Upper lobe of left lung (tissue), 6 donors: Measurements from ENCODE around the gene FGF7. TPM values are rescaled to one million over a fixed set of nuclear protein-coding genes. Genes with fewer than 3 reads are reported as not detected.

Experiments
- ATAC-seq, 2 donors: fragments of 200-7000 bp; cut with Tn5 transposase; one replicate each; pipeline ENCODE4 v1.9.1; 2022; ENCODE audit warnings: mild to moderate bottlenecking in 2 of 2, moderate library complexity in 2 of 2; ENCODE audit not compliant: low FRiP score in 2 of 2
- DNase-seq, 2 donors: peaks; one replicate each; pipeline ENCODE4 v3.0.0-alpha.2; 2019 to 2020
- H3K27ac ChIP-seq, 4 donors: fragments of 200-600 bp; sonication (generic); one replicate each; pipeline ENCODE4 v1.5.1; 2016 to 2019
- H3K27me3 ChIP-seq, 4 donors: fragments of 200-600 bp; sonication (generic); one replicate each; pipeline ENCODE4 v1.5.1; 2017 to 2019
- H3K36me3 ChIP-seq, 4 donors: fragments of 200-600 bp; sonication (generic); one replicate each; pipeline ENCODE4 v1.5.1; 2016 to 2019
- H3K4me1 ChIP-seq, 4 donors: fragments of 200-600 bp; sonication (generic); one replicate each; pipeline ENCODE4 v1.5.1; 2018 to 2019
- H3K4me3 ChIP-seq, 4 donors: fragments of 200-600 bp; sonication (generic); one replicate each; pipeline ENCODE4 v1.5.1; 2017 to 2019; ENCODE audit warnings: mild to moderate bottlenecking in 2 of 4, moderate library complexity in 1 of 4
- H3K9me3 ChIP-seq, 4 donors: fragments of 200-600 bp; sonication (generic); one replicate each; pipeline ENCODE4 v1.5.1; 2018 to 2019
- CTCF ChIP-seq, 6 experiments: fragments of 450-650 bp in 4 of 6; fragments of 200-600 bp in 2 of 6; sonication (generic) in 2 of 6; IDR thresholded peaks; one replicate each; pipeline ENCODE4 v1.5.1; 2016 to 2019; ENCODE audit warnings: antibody characterized with exemption in 6 of 6
- EP300 ChIP-seq, 4 donors: sonication (generic); formaldehyde crosslinking; IDR thresholded peaks; one replicate each; pipeline ENCODE4 v1.5.1; 2017; ENCODE audit warnings: antibody characterized with exemption in 4 of 4, control low read depth in 2 of 4
- POLR2A ChIP-seq, 4 donors: fragments of 450-650 bp; IDR thresholded peaks; one replicate each; pipeline ENCODE4 v1.5.1; 2016 to 2017; ENCODE audit warnings: antibody characterized with exemption in 4 of 4, mild to moderate bottlenecking in 2 of 4
- POLR2AphosphoS5 ChIP-seq, 2 donors: sonication (generic); formaldehyde crosslinking; IDR thresholded peaks; one replicate each; pipeline ENCODE4 v1.5.1; 2017; ENCODE audit warnings: antibody characterized with exemption in 2 of 2
- WGBS, 2 donors: methylation state at CpG; one replicate each; pipeline ENCODE4 v1.1.5; 2017 to 2018; 5-methylcytosine and 5-hydroxymethylcytosine counted together
- total RNA-seq, 6 donors: library from RNA; depleted of rRNA in 4 of 6; stranded (reverse); fragments of >200 nt in 4 of 6; gene quantifications; one replicate each; pipeline versions ENCODE4 v1.1.0 to v1.2.1, GENCODE V29; 2016 to 2021
- donor health status: DM: no; HTN: no; CAD: no; lungs with moderate emphysema.
- donor health status: DM: no; HTN: yes; CAD: no; lungs with severe emphysema.

FGF7 gene, protein sequence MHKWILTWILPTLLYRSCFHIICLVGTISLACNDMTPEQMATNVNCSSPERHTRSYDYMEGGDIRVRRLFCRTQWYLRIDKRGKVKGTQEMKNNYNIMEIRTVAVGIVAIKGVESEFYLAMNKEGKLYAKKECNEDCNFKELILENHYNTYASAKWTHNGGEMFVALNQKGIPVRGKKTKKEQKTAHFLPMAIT
- total RNA-seq: 10 to 100 TPM in 3 of 6 donors, 1 to 10 TPM in 3; 7.2 to 33.7 (median 9.4) TPM

- Histone ChIP-seq H3K27ac (peak within 1 kb of the TSS in 2 of 4 donors; percentile 5 to 16), H3K4me1 (no peaks in the 10 kb centered on the region), H3K9me3 (no peaks in the 10 kb centered on the region), H3K27me3 (no peaks in the 10 kb centered on the region), H3K36me3 (no peaks in the 10 kb centered on the region), H3K4me3 (peak within 1 kb of the TSS in 3 of 4 donors; percentile 17 to 36 (median 35))
- DNase-seq (no peak), ATAC-seq (peak; percentile 57 to 80)
- TF ChIP-seq CTCF (IDR thresholded peaks at IDR 0.05) (no peak), POLR2AphosphoS5 (IDR thresholded peaks at IDR 0.05) (no peak), EP300 (IDR thresholded peaks at IDR 0.05) (no peak), POLR2A (IDR thresholded peaks at IDR 0.05) (no peak)
- 59 to 68% methylated on average over 4 of the region's 4 CpGs for WGBS, 2 donors
Measured at GRCh38 chr15:49423021-49423420, at the start of gene FGF7. FGF7 (plus strand) TSS chr15:49423242; CDS start chr15:49424298, 1,056 bp downstream.

DNA sequence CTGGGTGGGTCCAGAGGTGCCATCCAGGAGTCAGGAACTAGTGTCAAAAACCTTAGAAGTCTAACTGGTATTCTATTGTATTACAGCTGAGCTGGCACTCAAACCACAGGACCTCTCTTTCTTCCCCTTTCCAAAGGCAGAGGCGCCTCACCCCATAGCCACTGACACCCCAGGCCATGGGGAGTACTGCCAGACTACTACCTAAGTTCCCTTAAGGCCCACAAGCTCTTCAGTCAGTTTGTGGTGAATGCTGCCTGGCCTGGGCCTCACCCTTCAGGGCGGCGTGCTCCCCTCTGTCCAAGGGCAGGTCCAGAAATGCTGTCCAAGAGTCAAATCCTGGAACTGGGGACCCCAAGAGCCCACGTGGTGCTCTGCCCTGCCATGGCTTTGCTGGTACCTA is 43.0 kb upstream of the FGF7 start:
- H3K4me1 ChIP-seq: no peaks in the 10 kb centered on the region
- DNase-seq (no peak), ATAC-seq (no peak)
- no peaks in the 10 kb centered on the region for H3K36me3 ChIP-seq
- no peak for TF ChIP-seq POLR2AphosphoS5 (IDR thresholded peaks at IDR 0.05)
- no peak for TF ChIP-seq EP300 (IDR thresholded peaks at IDR 0.05)
- no peak for TF ChIP-seq POLR2A (IDR thresholded peaks at IDR 0.05)
- TF ChIP-seq CTCF (IDR thresholded peaks at IDR 0.05): no peak
- WGBS, 2 donors: 71 to 86% methylated on average over 1 to 4 of the region's 4 CpGs
- H3K27ac ChIP-seq: no peak overlapping the region
- H3K4me3 ChIP-seq: no peak overlapping the region
- no peaks in the 10 kb centered on the region for H3K27me3 ChIP-seq
- H3K9me3 ChIP-seq: no peaks in the 10 kb centered on the region

DNA sequence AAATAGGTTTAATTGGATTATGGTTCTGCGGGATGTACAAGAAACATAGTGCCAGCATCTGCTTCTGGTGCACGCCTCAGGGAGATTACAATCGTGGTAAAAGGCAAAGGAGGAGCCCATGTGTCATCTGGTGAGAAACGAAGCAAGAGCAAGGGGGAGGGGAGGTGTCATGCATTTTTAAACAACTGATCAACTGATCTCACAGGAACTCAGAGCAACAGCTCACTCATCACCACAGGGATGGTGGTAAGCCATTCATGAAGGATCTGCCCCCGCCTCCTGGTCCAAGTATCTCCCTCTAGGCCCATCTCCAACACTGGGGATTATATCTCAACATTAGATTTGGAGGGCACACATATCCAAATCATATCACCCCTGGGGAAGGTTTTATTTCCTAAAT is 42.1 kb upstream of the FGF7 start:
- ATAC-seq: no peak
- Histone ChIP-seq H3K4me3 (no peak overlapping the region), H3K9me3 (no peaks in the 10 kb centered on the region), H3K27me3 (no peaks in the 10 kb centered on the region), H3K27ac (no peak overlapping the region), H3K4me1 (no peaks in the 10 kb centered on the region), H3K36me3 (no peaks in the 10 kb centered on the region)
- DNase-seq: no peak
- 80 to 83% methylated on average over 5 of the region's 5 CpGs for WGBS, 2 donors
- TF ChIP-seq POLR2AphosphoS5 (IDR thresholded peaks at IDR 0.05) (no peak), CTCF (IDR thresholded peaks at IDR 0.05) (no peak), EP300 (IDR thresholded peaks at IDR 0.05) (no peak), POLR2A (IDR thresholded peaks at IDR 0.05) (no peak)

GRCh38 chr15:49382394-49382793 is 40.6 kb upstream of the FGF7 start:
- H3K27ac ChIP-seq: no peak overlapping the region
- TF ChIP-seq EP300 (IDR thresholded peaks at IDR 0.05) (no peak), POLR2A (IDR thresholded peaks at IDR 0.05) (no peak), CTCF (IDR thresholded peaks at IDR 0.05) (no peak), POLR2AphosphoS5 (IDR thresholded peaks at IDR 0.05) (no peak)
- no peaks in the 10 kb centered on the region for H3K27me3 ChIP-seq
- DNase-seq (no peak), ATAC-seq (no peak)
- H3K9me3 ChIP-seq: no peaks in the 10 kb centered on the region
- no peaks in the 10 kb centered on the region for H3K4me1 ChIP-seq
- H3K4me3 ChIP-seq: no peak overlapping the region
- H3K36me3 ChIP-seq: no peaks in the 10 kb centered on the region

GRCh38 chr15:49383266-49383665 is 39.8 kb upstream of the FGF7 start:
- Histone ChIP-seq H3K4me3 (no peak overlapping the region), H3K27me3 (no peaks in the 10 kb centered on the region), H3K36me3 (no peaks in the 10 kb centered on the region), H3K4me1 (no peaks in the 10 kb centered on the region), H3K27ac (no peak overlapping the region), H3K9me3 (no peaks in the 10 kb centered on the region)
- WGBS, 2 donors: 65 to 68% methylated on average over 1 of the region's 1 CpG
- TF ChIP-seq POLR2A (IDR thresholded peaks at IDR 0.05): no peak
- no peak for TF ChIP-seq EP300 (IDR thresholded peaks at IDR 0.05)
- TF ChIP-seq CTCF (IDR thresholded peaks at IDR 0.05): no peak
- TF ChIP-seq POLR2AphosphoS5 (IDR thresholded peaks at IDR 0.05): no peak
- DNase-seq: no peak
- ATAC-seq: no peak
